Stomach (tissue), 4 donors: Measurements from ENCODE around the gene EIF4B.

ENCODE experiments used
- CTCF ChIP-seq, 7 experiments: fragments of 450-650 bp in 4 of 7; fragments of 200-600 bp in 3 of 7; sonication (generic) in 3 of 7; IDR thresholded peaks; one replicate each; pipeline ENCODE4 v1.5.1; 2016 to 2019; ENCODE audit warnings: antibody characterized with exemption in 7 of 7, control low read depth in 2 of 7, mild to moderate bottlenecking in 1 of 7
- EP300 ChIP-seq: sonication (generic); formaldehyde crosslinking; IDR thresholded peaks from one replicate; pipeline ENCODE4 v1.6.1; 2017; ENCODE audit warnings: antibody characterized with exemption
- POLR2A ChIP-seq, 4 donors: fragments of 450-650 bp; IDR thresholded peaks; one replicate each; pipeline ENCODE4 v1.6.1; 2016; ENCODE audit warnings: antibody characterized with exemption in 4 of 4, control low read depth in 2 of 4, mild to moderate bottlenecking in 1 of 4, moderate library complexity in 1 of 4
- POLR2AphosphoS5 ChIP-seq, 3 donors: sonication (generic); formaldehyde crosslinking; IDR thresholded peaks; one replicate each; pipeline ENCODE4 v1.6.1; 2016; ENCODE audit warnings: antibody characterized with exemption in 3 of 3

- TF ChIP-seq EP300 (no peak), CTCF (IDR thresholded peaks at IDR 0.05) (no peak), POLR2AphosphoS5 (IDR thresholded peaks at IDR 0.05) (no peak), POLR2A (IDR thresholded peaks at IDR 0.05) (no peak)
Observed at GRCh38 chr12:53090105-53090504, 83.8 kb downstream of the EIF4B start.
